GM12801 (cell line): ENCODE data around the gene TRAK1.

Source experiments
- CTCF ChIP-seq: IDR thresholded peaks from one replicate; pipeline ENCODE4 v1.5.1; 2011; ENCODE audit warnings: control low read depth; ENCODE audit not compliant: insufficient read length; ENCODE audit errors: extremely low read depth

Gene TRAK1

GRCh38 chr3:42106646-42107045, 15.5 kb downstream of the TRAK1 start:
- TF ChIP-seq CTCF: no peak

GRCh38 chr3:42110631-42111030, 19.5 kb downstream of the TRAK1 start:
- TF ChIP-seq CTCF: no peak

GRCh38 chr3:42114130-42114725, 23.1 kb downstream of the TRAK1 start:
- TF ChIP-seq CTCF: no peak

GRCh38 chr3:42115215-42115614, 24.1 kb downstream of the TRAK1 start:
- TF ChIP-seq CTCF: no peak

GRCh38 chr3:42115946-42116345, 24.8 kb downstream of the TRAK1 start:
- no peak for TF ChIP-seq CTCF

- no peak for TF ChIP-seq CTCF
Measured at GRCh38 chr3:42116466-42116865, 25.3 kb downstream of the TRAK1 start.

- no peak for TF ChIP-seq CTCF
Measured at GRCh38 chr3:42117175-42118008, 26.2 kb downstream of the TRAK1 start.
